ENCODE data around the gene DPYSL3.

- TF ChIP-seq CTCF (IDR thresholded peaks at IDR 0.05) (no peak), POLR2A (IDR thresholded peaks at IDR 0.05) (no peak), POLR2AphosphoS5 (IDR thresholded peaks at IDR 0.05) (no peak)
Observed at GRCh38 chr5:147359581-147359980, 150.3 kb downstream of the DPYSL3 start.

Data from transverse colon (tissue), 4 donors.